ENCODE measurements around the gene PRAMEF13.
"Not testable (repeated sequence)": the region's sequence is repeated elsewhere in the genome, so short reads cannot be mapped to it uniquely, and the experiment has no call there.

The PRAMEF13 gene

DNA sequence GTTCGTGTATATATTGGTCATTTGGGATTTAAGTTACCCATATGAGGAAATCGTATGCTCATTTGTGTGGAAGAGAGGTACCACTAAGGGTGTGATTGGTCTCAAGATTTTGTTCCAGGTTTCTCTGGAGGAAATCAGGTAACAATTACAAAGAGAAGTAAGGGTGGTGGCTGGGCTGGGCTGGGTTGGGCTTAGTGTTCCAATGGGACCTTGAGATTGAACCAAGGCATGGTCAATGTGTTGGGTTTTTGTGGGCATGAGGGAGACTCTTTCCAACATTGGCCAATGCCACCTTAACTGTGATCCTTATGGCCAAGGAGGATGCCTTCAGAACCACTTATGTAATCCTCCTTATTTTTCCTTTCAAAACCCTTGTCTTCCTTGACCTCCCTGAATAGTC lies 29.4 kb upstream of the PRAMEF13 start:
- WGBS, 2 experiments: 67 to 76% methylated on average over 2 of the region's 2 CpGs
- H3K4me3 ChIP-seq (ENCODE audit: insufficient read depth, low read depth, low read length); H3K4me1 ChIP-seq (ENCODE audit: control insufficient read depth, insufficient read depth, low read length); H3K36me3 ChIP-seq (ENCODE audit: control insufficient read depth, insufficient read depth, low read length); H3K27me3 ChIP-seq (ENCODE audit: control insufficient read depth, insufficient read depth, low read length, poor library complexity, severe bottlenecking); H3K27ac ChIP-seq (ENCODE audit: insufficient read depth, low read depth, low read length, poor library complexity, severe bottlenecking): not testable (repeated sequence)
- H3K9me3 ChIP-seq (ENCODE audit: control insufficient read depth, low read length): peaks cover 12% of the 10 kb centered on the region

DNA sequence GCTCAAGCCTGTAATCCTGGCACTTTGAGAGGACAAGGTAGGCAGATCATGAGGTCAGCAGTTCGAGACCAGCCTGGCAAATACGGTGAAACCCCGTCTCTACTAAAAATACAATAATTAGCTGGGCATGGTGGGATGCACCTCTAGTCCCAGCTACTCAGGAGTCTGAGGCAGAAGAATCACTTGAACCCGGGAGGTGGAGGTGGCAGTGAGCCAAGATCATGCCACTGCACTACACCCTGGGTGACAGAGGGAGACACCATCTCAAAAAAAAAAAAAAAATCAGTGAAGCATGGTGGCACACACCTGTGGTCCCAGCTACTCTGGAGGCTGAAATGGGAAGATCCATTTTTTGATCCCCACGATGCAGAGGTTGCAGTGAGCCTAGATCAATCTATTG lies 28.9 kb upstream of the PRAMEF13 start:
- not testable (repeated sequence) for H3K36me3 ChIP-seq (ENCODE audit: control insufficient read depth, insufficient read depth, low read length); H3K27ac ChIP-seq (ENCODE audit: insufficient read depth, low read depth, low read length, poor library complexity, severe bottlenecking); H3K4me3 ChIP-seq (ENCODE audit: insufficient read depth, low read depth, low read length); H3K4me1 ChIP-seq (ENCODE audit: control insufficient read depth, insufficient read depth, low read length); H3K27me3 ChIP-seq (ENCODE audit: control insufficient read depth, insufficient read depth, low read length, poor library complexity, severe bottlenecking)
- WGBS, 2 experiments: 78 to 81% methylated on average over 5 of the region's 5 CpGs
- H3K9me3 ChIP-seq (ENCODE audit: control insufficient read depth, low read length): peaks cover 13% of the 10 kb centered on the region

DNA sequence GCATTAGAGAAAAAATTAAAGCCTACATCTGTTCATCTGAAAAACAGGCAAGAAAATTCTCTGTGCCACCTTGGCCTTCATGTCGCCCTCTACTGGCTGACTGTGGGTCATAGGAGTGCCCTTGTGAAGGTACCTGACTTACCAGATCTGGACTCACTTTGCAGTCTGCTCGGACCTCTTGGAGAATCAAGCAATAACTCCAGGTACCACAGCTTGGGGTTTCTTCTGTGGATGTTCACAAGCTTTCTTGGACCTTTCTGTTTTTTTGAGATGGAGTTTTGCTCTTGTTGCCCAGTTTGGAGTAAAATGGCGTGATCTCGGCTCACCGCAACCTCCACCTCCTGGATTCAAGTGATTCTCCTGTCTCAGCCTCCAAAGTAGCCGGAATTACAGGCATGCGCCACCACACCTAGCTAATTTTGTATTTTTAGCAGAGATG lies 27.2 kb upstream of the PRAMEF13 start:
- Histone ChIP-seq H3K27ac (ENCODE audit: insufficient read depth, low read depth, low read length, poor library complexity, severe bottlenecking) (no peak overlapping the region), H3K27me3 (ENCODE audit: control insufficient read depth, insufficient read depth, low read length, poor library complexity, severe bottlenecking) (no peaks in the 10 kb centered on the region), H3K4me3 (ENCODE audit: insufficient read depth, low read depth, low read length) (no peak overlapping the region), H3K4me1 (ENCODE audit: control insufficient read depth, insufficient read depth, low read length) (no peaks in the 10 kb centered on the region), H3K9me3 (ENCODE audit: control insufficient read depth, low read length) (peaks cover 16% of the 10 kb centered on the region), H3K36me3 (ENCODE audit: control insufficient read depth, insufficient read depth, low read length) (no peaks in the 10 kb centered on the region)
- 71 to 74% methylated on average over 7 of the region's 7 CpGs for WGBS, 2 experiments

DNA sequence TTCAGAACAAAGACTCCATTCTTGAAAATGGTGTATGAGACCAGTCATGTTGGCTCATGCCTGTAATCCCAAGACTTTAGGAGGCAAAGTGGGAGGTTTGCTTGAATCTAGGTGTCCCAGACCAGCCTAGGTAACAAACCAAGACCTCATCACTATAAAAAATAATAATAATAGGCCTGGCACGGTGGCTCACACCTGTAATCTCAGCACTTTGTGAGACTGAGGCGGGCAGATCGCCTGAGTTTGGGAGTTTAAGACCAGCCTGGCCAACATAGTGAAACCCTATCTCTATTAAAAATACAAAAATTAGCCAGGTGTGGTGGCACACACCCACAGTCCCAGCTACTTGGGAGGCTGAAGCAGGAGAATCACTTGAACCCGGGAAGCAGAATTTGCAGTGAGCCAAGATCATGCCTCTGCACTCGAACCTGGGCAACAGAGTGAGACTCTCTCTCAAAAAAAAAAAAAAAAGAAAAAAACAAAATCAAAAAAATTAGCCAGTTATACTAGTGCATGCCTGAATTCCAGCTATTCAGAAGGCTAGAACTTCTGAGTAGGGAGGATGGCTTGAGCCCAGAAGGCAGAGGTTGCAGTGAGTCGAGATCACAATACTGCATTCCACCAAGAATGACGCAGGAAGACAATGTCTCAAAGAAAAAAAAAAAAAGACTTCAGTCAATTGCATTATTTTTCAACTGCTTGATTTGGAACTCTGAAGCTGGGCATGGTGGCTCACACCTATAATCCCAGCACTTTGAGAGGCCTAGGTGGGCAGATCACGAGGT lies 26.3 kb upstream of the PRAMEF13 start:
- not testable (repeated sequence) for H3K27ac ChIP-seq (ENCODE audit: insufficient read depth, low read depth, low read length, poor library complexity, severe bottlenecking); H3K27me3 ChIP-seq (ENCODE audit: control insufficient read depth, insufficient read depth, low read length, poor library complexity, severe bottlenecking); H3K36me3 ChIP-seq (ENCODE audit: control insufficient read depth, insufficient read depth, low read length); H3K4me3 ChIP-seq (ENCODE audit: insufficient read depth, low read depth, low read length); H3K4me1 ChIP-seq (ENCODE audit: control insufficient read depth, insufficient read depth, low read length)
- WGBS, 2 experiments: 66 to 72% methylated on average over 8 of the region's 8 CpGs
- H3K9me3 ChIP-seq (ENCODE audit: control insufficient read depth, low read length): peaks cover 16% of the 10 kb centered on the region

DNA sequence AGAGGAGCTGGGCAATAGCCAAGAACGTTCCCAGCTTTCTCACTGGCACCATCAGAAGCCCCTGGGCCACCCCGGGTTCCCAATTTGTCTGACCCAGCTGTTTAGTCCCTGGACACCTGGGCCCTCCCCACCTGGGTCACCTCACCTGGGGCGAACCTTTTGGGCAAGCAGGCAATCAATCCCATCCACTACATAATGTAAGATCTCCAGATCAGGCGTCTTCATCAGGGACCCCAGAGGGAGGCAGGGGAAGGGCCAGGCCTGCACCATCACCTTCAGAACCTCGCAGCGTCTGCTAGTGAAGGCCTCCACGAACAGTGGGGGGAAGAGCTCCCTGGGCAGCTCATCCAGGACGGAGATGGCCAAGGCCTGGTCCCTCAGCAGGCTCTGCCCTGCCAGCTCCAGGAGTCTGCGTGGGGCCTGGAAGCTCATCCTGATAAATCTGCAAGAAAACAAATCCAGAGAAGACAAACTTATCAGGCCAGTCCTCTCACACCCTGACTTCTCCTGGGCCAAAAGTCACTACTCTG lies 24.5 kb upstream of the PRAMEF13 start, which contains the start of gene PRAMEF18:
Gene PRAMEF18, minus strand, starts transcription at position 480 of the 530 bp plus-strand sequence. Its CDS starts 48 bp downstream, at position 432.
- H3K4me3 ChIP-seq (ENCODE audit: insufficient read depth, low read depth, low read length); H3K4me1 ChIP-seq (ENCODE audit: control insufficient read depth, insufficient read depth, low read length); H3K27ac ChIP-seq (ENCODE audit: insufficient read depth, low read depth, low read length, poor library complexity, severe bottlenecking); H3K27me3 ChIP-seq (ENCODE audit: control insufficient read depth, insufficient read depth, low read length, poor library complexity, severe bottlenecking); H3K36me3 ChIP-seq (ENCODE audit: control insufficient read depth, insufficient read depth, low read length): not testable (repeated sequence)
- 64 to 66% methylated on average over 8 of the region's 9 CpGs for WGBS, 2 experiments
- peaks cover 14% of the 10 kb centered on the region for H3K9me3 ChIP-seq (ENCODE audit: control insufficient read depth, low read length)

DNA sequence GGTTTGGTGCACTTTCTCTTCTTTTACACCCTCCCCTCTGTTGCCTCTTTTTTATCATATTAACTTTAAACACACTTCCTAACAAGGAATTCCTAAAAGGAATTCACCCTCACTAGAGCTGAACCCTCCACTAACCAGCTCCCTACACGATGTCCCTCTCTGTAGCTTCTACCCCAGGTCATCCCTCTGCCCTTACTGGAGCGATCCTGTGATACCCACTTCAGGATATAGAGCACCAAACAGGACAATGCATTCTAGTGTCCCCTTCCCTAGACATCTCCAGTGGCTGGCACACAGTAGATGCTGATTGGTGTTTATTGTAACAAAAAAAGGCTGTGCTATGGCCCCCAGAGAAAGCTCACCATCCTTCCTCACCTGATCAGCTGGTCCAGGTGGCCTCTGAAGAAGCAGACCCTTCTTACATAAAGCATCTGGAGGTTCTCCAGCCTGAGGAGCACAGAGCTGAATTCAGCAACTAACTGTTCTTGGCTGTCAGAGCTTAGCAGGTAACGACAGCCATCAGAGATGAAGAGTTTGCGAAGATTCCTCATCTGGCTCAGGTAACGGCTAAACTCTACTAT lies 23.4 kb upstream of the PRAMEF13 start:
- Histone ChIP-seq H3K27me3 (ENCODE audit: control insufficient read depth, insufficient read depth, low read length, poor library complexity, severe bottlenecking) (no peaks in the 10 kb centered on the region), H3K4me3 (ENCODE audit: insufficient read depth, low read depth, low read length) (no peak overlapping the region), H3K4me1 (ENCODE audit: control insufficient read depth, insufficient read depth, low read length) (no peaks in the 10 kb centered on the region), H3K36me3 (ENCODE audit: control insufficient read depth, insufficient read depth, low read length) (no peaks in the 10 kb centered on the region), H3K9me3 (ENCODE audit: control insufficient read depth, low read length) (peaks cover 14% of the 10 kb centered on the region), H3K27ac (ENCODE audit: insufficient read depth, low read depth, low read length, poor library complexity, severe bottlenecking) (no peak overlapping the region)
- WGBS, 2 experiments: 69% methylated on average over 5 of the region's 5 CpGs

DNA sequence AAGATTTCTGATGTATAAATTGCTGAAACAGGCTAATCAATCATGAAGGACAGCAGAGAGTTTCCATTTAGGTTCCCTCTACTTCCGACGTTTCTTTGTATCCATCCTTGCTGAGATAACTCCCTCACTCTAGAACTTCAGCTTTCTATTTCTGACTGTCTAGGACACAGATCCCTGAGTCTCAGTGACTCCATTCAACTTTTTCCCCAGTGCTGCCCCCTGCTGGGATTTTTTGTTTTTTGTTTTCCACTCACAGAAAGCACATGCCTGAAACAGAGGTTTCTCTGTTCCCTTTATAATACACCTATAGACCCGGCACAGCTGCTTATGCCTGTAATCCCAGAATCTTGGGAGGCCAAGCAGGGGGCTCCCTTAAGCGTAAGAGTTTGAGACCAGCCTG lies 21.6 kb upstream of the PRAMEF13 start:
- WGBS, 2 experiments: no CpG with 5 or more reads among the region's 4 CpGs
- H3K27ac ChIP-seq (ENCODE audit: insufficient read depth, low read depth, low read length, poor library complexity, severe bottlenecking); H3K4me3 ChIP-seq (ENCODE audit: insufficient read depth, low read depth, low read length); H3K36me3 ChIP-seq (ENCODE audit: control insufficient read depth, insufficient read depth, low read length); H3K27me3 ChIP-seq (ENCODE audit: control insufficient read depth, insufficient read depth, low read length, poor library complexity, severe bottlenecking); H3K4me1 ChIP-seq (ENCODE audit: control insufficient read depth, insufficient read depth, low read length): not testable (repeated sequence)
- H3K9me3 ChIP-seq (ENCODE audit: control insufficient read depth, low read length): peaks cover 12% of the 10 kb centered on the region

DNA sequence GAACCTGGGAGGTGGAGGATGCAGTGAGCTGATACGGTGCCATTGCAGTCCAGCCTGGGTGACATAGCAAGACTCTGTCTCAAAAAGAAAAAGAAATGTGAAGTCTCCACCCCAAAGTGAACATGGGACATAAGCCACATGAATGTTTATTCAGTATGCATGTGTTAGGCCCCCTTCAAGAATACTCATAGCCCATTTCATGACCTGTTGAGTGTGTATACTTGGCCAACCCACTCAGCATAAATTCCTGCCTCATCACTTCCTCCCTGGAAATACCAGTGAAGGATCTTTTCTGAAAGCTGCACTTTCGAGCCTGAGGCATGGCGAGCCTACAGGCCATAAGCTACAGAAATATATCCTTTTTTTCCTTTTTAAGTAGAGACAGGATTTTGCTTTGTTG lies 18.0 kb upstream of the PRAMEF13 start:
- H3K4me3 ChIP-seq (ENCODE audit: insufficient read depth, low read depth, low read length); H3K36me3 ChIP-seq (ENCODE audit: control insufficient read depth, insufficient read depth, low read length); H3K4me1 ChIP-seq (ENCODE audit: control insufficient read depth, insufficient read depth, low read length); H3K9me3 ChIP-seq (ENCODE audit: control insufficient read depth, low read length); H3K27ac ChIP-seq (ENCODE audit: insufficient read depth, low read depth, low read length, poor library complexity, severe bottlenecking); H3K27me3 ChIP-seq (ENCODE audit: control insufficient read depth, insufficient read depth, low read length, poor library complexity, severe bottlenecking): not testable (repeated sequence)
- WGBS, 2 experiments: no CpG with 5 or more reads among the region's 3 CpGs

DNA sequence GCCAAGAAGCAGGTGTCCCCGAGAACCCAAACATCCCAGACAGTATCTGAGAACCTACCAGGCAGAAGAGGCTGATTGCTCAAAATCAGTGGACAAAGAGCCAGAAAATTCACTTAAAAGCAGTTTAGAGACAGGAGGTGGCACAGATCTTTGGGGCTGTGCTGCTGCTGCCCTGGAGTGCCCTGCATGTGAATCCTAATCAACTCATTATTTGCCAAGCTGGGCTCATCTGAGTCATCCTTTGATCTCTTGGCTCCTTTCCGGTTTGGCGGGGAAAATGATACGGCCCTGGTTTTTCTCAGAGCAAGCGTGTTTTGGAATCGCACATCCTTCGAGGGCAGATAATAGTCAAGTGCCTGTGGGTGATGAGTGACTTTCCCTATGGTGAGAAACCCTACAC lies 15.4 kb upstream of the PRAMEF13 start:
- H3K4me1 ChIP-seq (ENCODE audit: control insufficient read depth, insufficient read depth, low read length); H3K27ac ChIP-seq (ENCODE audit: insufficient read depth, low read depth, low read length, poor library complexity, severe bottlenecking); H3K27me3 ChIP-seq (ENCODE audit: control insufficient read depth, insufficient read depth, low read length, poor library complexity, severe bottlenecking); H3K36me3 ChIP-seq (ENCODE audit: control insufficient read depth, insufficient read depth, low read length); H3K4me3 ChIP-seq (ENCODE audit: insufficient read depth, low read depth, low read length); H3K9me3 ChIP-seq (ENCODE audit: control insufficient read depth, low read length): not testable (repeated sequence)
- no CpG with 5 or more reads among the region's 7 CpGs for WGBS, 2 experiments

DNA sequence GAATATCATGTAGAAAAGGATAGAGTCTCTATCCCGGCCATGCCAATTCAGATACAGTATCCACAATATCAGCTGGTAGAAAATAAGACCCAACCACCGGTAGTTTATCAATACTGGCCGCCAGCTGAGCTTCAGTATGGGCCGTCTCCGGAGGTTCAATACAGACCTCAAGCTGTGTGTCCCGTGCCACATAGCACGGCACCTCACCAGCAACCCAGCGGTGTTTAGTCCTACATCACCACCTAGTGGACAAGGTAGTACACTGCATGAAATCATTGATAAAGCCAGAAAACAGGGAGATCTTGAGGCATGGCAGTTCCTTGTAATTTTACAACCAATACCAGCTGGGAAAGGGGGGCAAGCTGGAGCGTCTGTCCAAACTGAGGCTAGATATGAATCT lies 7.5 kb upstream of the PRAMEF13 start:
- no CpG with 5 or more reads among the region's 9 CpGs for WGBS, 2 experiments
- H3K27ac ChIP-seq (ENCODE audit: insufficient read depth, low read depth, low read length, poor library complexity, severe bottlenecking); H3K4me3 ChIP-seq (ENCODE audit: insufficient read depth, low read depth, low read length); H3K36me3 ChIP-seq (ENCODE audit: control insufficient read depth, insufficient read depth, low read length); H3K4me1 ChIP-seq (ENCODE audit: control insufficient read depth, insufficient read depth, low read length); H3K9me3 ChIP-seq (ENCODE audit: control insufficient read depth, low read length); H3K27me3 ChIP-seq (ENCODE audit: control insufficient read depth, insufficient read depth, low read length, poor library complexity, severe bottlenecking): not testable (repeated sequence)

All from ectodermal cell (in vitro differentiated cells).